ENCODE measurements around the gene FCER2.

FCER2 gene

DNA sequence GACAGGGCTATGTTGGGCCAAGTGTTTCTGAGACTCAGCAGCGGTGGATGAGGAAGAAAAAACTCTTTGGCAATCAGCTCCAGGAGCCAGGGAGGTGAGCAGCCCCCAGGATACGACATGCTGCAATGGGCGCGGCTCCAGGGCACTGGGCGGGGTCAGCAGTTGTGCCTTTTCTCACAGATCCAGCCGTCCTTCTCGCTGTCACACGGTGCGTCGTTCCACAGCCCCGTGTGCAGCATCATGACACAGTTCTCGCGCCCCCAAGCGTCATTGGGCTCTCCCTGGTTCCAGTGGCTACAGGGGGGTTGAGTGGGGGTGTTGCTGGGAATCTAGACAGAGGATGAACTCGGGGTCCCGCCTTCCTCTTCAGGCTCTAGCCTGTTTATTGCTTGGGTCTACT lies 27.3 kb upstream of the FCER2 start:
- TF ChIP-seq, protein P1, sequence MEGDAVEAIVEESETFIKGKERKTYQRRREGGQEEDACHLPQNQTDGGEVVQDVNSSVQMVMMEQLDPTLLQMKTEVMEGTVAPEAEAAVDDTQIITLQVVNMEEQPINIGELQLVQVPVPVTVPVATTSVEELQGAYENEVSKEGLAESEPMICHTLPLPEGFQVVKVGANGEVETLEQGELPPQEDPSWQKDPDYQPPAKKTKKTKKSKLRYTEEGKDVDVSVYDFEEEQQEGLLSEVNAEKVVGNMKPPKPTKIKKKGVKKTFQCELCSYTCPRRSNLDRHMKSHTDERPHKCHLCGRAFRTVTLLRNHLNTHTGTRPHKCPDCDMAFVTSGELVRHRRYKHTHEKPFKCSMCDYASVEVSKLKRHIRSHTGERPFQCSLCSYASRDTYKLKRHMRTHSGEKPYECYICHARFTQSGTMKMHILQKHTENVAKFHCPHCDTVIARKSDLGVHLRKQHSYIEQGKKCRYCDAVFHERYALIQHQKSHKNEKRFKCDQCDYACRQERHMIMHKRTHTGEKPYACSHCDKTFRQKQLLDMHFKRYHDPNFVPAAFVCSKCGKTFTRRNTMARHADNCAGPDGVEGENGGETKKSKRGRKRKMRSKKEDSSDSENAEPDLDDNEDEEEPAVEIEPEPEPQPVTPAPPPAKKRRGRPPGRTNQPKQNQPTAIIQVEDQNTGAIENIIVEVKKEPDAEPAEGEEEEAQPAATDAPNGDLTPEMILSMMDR (IDR thresholded peaks at IDR 0.05; ENCODE audit: borderline replicate concordance, control extremely low read depth, extremely low read depth, insufficient read depth, missing control alignments), result no peak
- no peak for DNase-seq (ENCODE audit: low spot score)
- in situ Hi-C loops (cut with MboI; ENCODE audit: low sequenced_read_pairs, unreplicated experiment), result no loop called here

DNA sequence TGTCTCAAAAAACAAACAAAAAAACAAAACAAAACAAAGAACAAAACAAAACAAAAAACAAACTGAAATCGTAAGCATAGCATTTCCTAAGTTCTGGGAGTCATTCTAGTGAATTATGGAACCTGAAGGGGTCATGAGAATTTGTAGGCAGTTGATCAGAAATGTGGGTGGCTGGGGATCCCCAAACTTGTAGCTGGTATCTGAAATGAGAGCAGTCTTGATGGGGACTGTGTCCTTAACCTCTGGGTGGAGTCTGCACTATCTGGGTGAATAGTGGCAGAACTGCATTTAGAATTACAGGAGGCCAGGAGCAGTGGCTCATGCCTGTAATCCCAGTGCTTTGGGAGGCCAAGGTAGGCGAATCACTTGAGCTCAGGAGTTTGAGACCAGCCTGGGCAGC lies 23.9 kb upstream of the FCER2 start:
- TF ChIP-seq, protein P1 (IDR thresholded peaks at IDR 0.05; ENCODE audit: borderline replicate concordance, control extremely low read depth, extremely low read depth, insufficient read depth, missing control alignments), result peak; percentile 3
- in situ Hi-C loops (cut with MboI; ENCODE audit: low sequenced_read_pairs, unreplicated experiment), result no loop called here
- DNase-seq (ENCODE audit: low spot score), result peak; percentile 63

DNA sequence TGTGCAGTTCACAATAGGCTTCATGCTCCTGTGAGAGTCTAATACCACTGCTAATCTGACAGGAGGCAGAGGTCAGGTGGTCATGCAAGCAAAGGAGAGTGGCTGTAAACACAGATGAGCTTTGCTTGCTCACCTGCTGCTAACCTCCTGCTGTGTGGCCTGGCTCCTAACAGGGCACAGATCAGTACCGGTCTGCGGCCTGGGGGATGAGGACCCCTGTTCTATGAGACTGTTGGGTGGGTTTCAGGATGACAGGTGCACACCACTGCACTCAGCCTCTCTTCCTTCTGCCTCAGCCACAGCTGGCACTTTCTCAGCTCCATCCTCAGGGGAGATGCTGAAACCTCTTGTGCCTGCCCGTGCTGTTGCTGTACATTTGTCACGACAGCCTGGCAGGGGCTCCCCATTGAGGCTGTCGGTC lies 20.3 kb upstream of the FCER2 start:
- TF ChIP-seq, protein P1 (IDR thresholded peaks at IDR 0.05; ENCODE audit: borderline replicate concordance, control extremely low read depth, extremely low read depth, insufficient read depth, missing control alignments), result no peak
- in situ Hi-C loops (cut with MboI; ENCODE audit: low sequenced_read_pairs, unreplicated experiment), result no loop called here
- DNase-seq (ENCODE audit: low spot score), result no peak

- in situ Hi-C loops (cut with MboI; ENCODE audit: low sequenced_read_pairs, unreplicated experiment), result no loop called here
- no peak for DNase-seq (ENCODE audit: low spot score)
- TF ChIP-seq, protein P1 (IDR thresholded peaks at IDR 0.05; ENCODE audit: borderline replicate concordance, control extremely low read depth, extremely low read depth, insufficient read depth, missing control alignments), result no peak
These were observed 18.4 kb upstream of the FCER2 start for GRCh38 chr19:7720351-7720750.

GRCh38 chr19:7718668-7719067 lies 16.7 kb upstream of the FCER2 start:
- TF ChIP-seq, protein P1 (IDR thresholded peaks at IDR 0.05; ENCODE audit: borderline replicate concordance, control extremely low read depth, extremely low read depth, insufficient read depth, missing control alignments), result no peak
- no peak for DNase-seq (ENCODE audit: low spot score)
- in situ Hi-C loops (cut with MboI; ENCODE audit: low sequenced_read_pairs, unreplicated experiment), result no loop called here

DNA sequence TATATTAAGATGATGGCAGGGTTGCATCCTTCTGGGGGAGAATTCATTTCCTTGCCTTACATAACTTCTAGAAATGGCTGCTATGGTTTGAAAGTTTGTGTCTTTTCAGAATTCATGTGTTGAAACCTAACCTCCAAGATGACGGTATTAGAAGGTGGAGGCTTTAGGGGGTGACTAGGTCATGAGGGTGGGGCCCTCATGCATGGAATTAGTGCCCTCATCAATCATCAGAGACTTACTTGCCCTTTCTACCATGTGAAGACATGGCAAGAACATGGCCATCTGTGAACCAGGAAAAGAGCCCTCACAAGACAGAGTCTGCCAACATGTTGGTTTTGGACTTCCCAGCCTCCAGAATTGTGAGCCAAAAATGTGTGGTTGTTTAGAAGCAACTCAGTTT lies 14.8 kb upstream of the FCER2 start:
- TF ChIP-seq, protein P1 (IDR thresholded peaks at IDR 0.05; ENCODE audit: borderline replicate concordance, control extremely low read depth, extremely low read depth, insufficient read depth, missing control alignments), result no peak
- DNase-seq (ENCODE audit: low spot score), result no peak
- in situ Hi-C loops (cut with MboI; ENCODE audit: low sequenced_read_pairs, unreplicated experiment), result no loop called here

DNA sequence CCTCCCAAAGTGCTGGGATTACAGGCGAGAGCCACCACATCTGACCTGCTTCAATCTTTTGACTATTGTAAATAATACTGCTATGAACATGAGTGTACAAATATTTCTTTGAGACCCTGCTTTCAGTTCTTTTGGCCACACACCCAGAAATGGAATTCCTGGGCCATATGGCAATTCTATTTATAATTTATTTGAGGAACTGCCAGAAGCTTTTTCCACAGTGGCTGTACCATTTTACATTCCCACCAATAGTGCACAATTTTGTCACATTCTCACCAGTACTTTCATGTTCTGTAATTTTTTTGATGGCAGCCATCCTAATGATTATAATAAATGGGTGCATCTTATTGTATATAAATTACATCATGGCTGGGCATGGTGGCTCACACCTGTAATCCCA lies 13.7 kb upstream of the FCER2 start:
- no peak for DNase-seq (ENCODE audit: low spot score)
- in situ Hi-C loops (cut with MboI; ENCODE audit: low sequenced_read_pairs, unreplicated experiment), result no loop called here
- TF ChIP-seq, protein P1 (IDR thresholded peaks at IDR 0.05; ENCODE audit: borderline replicate concordance, control extremely low read depth, extremely low read depth, insufficient read depth, missing control alignments), result no peak

Data from GM13976 (cell line).